Rectal smooth muscle tissue (tissue), 1 donor: ENCODE results near the gene THAP4.

Experiments
- H3K27ac ChIP-seq: one replicate; pipeline ENCODE4 v1.7.0; 2013; ENCODE audit warnings: low read depth, low read length, inconsistent platforms
- H3K27me3 ChIP-seq: one replicate; pipeline ENCODE4 v1.7.0; 2013; ENCODE audit warnings: low read length; ENCODE audit not compliant: control insufficient read depth, insufficient read depth
- H3K36me3 ChIP-seq: one replicate; pipeline ENCODE4 v1.7.0; 2013; ENCODE audit warnings: low read length; ENCODE audit not compliant: control insufficient read depth, insufficient read depth
- H3K4me1 ChIP-seq: one replicate; pipeline ENCODE4 v1.7.0; 2013; ENCODE audit warnings: low read length; ENCODE audit not compliant: control insufficient read depth, insufficient read depth
- H3K4me3 ChIP-seq: one replicate; pipeline ENCODE4 v1.7.0; 2013; ENCODE audit warnings: low read length
- H3K9ac ChIP-seq: one replicate; pipeline ENCODE4 v1.7.0; 2013; ENCODE audit warnings: low read length

Gene THAP4

DNA sequence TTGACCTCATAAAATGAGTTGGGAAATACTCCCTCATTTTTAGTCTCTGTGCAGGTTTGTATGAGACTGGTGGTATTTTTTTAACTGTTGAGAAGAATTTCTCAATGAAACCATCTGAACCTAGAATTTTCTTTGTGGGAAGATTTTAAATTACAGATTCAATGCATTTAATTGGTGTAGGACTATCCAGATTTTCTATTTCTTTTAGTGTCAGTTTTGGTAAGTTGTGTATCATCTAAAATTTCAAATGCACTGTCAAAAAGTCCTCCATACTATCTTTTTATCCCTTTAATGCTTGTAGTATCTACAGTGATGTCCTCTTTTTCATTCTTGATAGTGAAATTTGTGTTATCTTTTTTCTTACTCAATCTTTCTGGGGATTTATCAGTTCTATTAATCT, 80.2 kb downstream of the THAP4 start:
- Histone ChIP-seq H3K4me3 (no peak overlapping the region), H3K27me3 (peaks cover 2% of the 10 kb centered on the region), H3K36me3 (no peaks in the 10 kb centered on the region), H3K4me1 (peaks cover 11% of the 10 kb centered on the region), H3K9ac (no peak overlapping the region), H3K27ac (no peak overlapping the region)

DNA sequence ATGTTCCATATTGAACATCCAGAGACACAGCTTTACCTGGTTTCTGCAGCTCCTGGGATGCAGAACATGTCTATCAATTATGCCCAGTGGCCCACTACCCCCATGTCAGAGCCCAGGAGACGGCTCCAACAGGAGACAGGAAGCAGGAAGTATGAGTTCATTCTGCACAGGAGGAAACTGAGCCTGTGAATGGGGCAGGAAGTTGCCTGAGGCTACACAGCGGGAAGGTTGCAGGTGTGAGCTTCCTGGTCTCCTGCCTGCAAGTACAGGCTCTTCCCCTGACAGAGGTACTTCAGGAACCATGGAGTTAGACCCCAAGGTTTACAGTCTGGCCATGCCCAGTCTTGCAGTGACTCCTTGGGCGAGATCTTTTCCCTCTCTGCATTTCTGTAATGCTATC, 81.2 kb downstream of the THAP4 start:
- no peaks in the 10 kb centered on the region for H3K36me3 ChIP-seq
- peaks cover 2% of the 10 kb centered on the region for H3K27me3 ChIP-seq
- no peak overlapping the region for H3K4me3 ChIP-seq
- no peak overlapping the region for H3K27ac ChIP-seq
- peaks cover 7% of the 10 kb centered on the region for H3K4me1 ChIP-seq
- no peak overlapping the region for H3K9ac ChIP-seq

DNA sequence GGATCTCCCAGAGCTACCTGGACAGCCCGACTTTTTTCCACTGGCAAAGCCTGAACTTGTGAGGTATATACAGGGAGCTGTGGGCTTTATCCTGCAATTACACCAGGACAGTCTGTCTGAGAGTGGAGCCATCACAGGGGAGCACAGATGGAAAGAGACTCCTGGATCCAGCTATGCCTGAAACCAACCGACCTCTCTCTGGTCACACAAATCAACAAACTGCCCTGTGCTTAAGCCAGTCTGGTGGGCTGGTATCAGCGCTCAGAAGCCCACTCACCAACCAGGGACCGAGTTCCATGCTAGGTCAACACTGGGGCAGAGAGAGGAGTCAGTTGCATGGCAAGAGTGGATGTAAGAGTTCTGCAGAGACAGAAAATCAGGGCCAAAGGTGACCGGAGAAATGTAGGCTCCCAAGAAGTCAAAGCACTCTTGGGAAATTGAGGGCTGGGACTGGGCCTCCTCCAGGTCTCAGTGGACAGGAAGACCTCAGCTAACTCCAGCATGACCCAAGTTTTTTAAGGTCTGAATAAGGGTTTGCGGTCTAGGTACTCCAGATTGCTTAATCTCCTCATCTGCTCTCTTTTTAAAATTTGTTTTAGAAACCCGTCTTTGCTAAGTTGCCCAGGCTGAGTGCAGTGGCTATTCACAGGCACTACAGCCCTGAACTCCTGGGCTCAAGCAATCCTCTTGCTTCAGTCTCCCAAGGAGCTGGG, 82.2 kb downstream of the THAP4 start:
- Histone ChIP-seq H3K27ac (no peak overlapping the region), H3K36me3 (no peaks in the 10 kb centered on the region), H3K4me1 (peaks cover 2% of the 10 kb centered on the region), H3K9ac (no peak overlapping the region), H3K4me3 (no peak overlapping the region), H3K27me3 (peaks cover 2% of the 10 kb centered on the region)

DNA sequence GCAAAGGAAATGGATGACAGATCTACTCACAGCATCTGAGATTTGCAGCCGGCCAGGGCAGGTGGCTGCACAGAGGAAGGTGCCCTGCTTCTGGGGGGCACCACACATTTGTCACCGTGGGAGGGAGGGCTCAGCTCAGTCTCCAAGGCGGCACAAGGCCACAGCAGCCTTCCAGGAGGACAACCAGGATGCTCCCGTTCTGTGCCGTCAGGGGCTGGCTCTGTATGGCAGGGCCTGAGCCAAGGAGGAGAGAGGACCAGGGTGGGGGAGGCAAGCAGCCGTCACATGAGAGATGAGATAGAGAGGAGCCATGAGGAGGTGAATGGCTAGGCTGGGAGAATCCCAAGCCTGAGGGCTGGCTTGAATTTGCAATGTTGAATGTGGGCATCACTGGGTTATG, 83.0 kb downstream of the THAP4 start:
- H3K4me3 ChIP-seq = no peak overlapping the region
- no peak overlapping the region for H3K27ac ChIP-seq
- H3K9ac ChIP-seq = no peak overlapping the region
- H3K27me3 ChIP-seq = peaks cover 2% of the 10 kb centered on the region
- H3K36me3 ChIP-seq = no peaks in the 10 kb centered on the region
- H3K4me1 ChIP-seq = peaks cover 2% of the 10 kb centered on the region

DNA sequence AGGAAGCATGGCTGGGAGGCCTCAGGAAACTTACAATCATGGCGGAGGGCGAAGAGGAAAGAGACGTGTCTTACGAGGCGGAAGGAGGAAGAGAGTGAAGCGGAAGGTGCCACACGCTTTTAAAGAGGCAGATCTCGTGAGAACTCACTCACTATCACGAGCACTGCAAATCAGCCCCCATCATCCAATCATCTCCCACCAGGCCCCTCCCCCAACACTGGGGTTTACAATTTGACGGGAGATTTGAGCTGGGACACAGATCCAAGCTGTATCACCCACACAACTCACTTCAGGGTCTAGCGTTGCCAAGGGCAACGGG, 83.5 kb downstream of the THAP4 start:
- peaks cover 2% of the 10 kb centered on the region for H3K27me3 ChIP-seq
- H3K4me1 ChIP-seq = peaks cover 2% of the 10 kb centered on the region
- no peaks in the 10 kb centered on the region for H3K36me3 ChIP-seq
- H3K4me3 ChIP-seq = no peak overlapping the region
- H3K27ac ChIP-seq = no peak overlapping the region
- H3K9ac ChIP-seq = no peak overlapping the region

DNA sequence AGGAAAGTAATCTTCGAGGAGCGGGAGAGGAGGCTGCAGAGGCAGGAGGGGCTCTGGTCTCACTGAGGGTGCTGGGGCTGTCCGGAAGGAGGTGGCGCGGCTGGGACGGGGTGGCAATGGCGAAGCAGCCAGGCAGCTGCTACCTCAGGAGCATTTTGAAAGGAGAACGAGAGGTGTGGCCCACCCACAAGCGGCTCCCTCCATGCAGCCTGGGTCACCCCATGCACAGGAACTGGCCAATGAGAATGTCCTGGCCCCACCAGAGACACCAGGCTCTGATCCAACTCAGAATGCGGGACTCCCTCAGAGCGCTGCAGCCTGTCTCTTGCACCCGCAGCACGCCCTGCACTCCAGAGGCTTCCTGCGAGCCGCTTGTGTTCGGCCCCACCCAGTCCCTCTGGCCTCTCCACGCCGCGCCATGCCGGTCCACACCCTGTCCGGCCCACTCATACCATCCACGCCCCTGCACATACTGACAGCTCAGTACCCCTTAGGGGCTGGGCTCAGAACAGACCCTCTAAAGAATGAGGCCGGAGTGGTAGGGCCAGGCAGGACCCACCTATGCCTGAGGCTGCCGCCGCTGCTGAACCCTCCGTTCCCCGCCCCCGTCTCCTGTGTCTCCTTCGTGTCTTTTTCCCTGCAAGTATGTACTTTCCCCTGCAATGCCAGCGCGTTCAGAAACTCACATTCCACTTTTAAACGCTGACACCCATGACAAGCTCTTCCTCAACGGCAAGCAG, 84.8 kb downstream of the THAP4 start:
- Histone ChIP-seq H3K4me1 (peaks cover 2% of the 10 kb centered on the region), H3K27ac (no peak overlapping the region), H3K9ac (no peak overlapping the region), H3K4me3 (no peak overlapping the region), H3K27me3 (peaks cover 2% of the 10 kb centered on the region), H3K36me3 (no peaks in the 10 kb centered on the region)

DNA sequence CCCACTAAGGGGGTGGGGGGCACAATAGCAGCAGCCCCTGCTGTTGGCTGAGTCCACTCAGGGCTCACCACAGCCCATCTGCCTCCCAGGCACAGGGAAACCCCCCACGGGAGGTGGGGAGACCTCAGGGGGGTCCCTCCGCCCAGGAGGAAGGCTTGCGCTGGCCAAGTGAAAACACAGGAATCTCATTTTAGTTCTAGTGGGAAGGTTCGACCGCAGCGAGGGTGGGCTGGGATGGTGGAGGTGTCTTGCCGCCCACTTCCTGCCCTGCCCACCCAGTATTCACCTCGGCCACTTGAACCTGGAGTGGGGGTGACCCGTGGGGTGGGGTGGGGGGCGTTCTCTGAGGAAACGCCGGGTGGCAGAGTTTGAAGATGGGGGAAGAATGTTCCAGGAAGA, 85.4 kb downstream of the THAP4 start:
- H3K36me3 ChIP-seq = no peaks in the 10 kb centered on the region
- no peak overlapping the region for H3K4me3 ChIP-seq
- H3K27ac ChIP-seq = no peak overlapping the region
- peaks cover 2% of the 10 kb centered on the region for H3K27me3 ChIP-seq
- H3K9ac ChIP-seq = no peak overlapping the region
- H3K4me1 ChIP-seq = peaks cover 2% of the 10 kb centered on the region

DNA sequence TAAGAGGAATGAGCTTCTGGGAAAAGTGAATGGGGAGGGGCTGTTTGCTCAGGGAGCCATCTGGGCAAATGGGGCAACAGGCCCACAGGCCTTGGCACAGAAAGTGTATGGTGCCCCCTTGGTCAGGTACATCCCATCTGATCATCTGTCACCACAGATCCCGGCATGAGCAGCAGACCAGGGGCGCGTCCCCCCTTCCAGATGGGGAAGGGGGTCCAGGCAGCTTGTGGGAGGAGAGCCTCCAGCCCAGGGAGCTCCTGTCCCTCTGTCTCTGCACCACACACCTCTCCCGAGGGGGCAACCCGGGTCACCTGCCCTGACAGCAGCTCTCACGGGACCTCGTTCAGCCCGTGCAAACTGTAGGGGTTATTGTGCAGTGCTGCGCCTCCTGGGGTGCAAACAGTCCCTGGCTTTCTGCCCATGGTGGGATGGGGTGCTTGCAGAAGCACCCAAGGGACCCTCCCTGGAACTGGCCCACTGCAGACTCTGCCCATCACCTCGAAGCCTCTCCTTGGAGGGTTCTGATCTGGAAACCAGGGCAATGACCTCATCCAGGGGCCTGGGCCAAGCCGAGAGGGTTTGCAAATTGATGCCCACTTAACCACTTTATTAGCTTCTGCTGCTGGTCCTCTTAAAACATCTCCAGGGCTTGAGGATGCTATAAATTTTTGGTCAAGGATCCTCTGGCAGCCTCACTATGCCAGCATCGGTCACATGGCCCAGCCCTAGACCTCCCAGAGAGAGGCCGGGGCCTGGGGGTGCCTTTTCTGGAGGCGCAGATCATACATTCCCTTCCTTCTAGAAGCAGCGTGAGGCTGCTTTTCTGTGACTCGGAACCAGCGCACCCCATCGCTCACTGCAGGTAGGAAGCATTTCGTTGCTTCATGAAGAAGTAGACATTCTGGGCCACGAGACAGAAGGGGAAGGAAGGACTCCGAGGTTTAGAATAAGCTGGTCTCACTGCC, 86.1 kb downstream of the THAP4 start:
- no peak overlapping the region for H3K9ac ChIP-seq
- H3K27me3 ChIP-seq = peaks cover 2% of the 10 kb centered on the region
- H3K36me3 ChIP-seq = no peaks in the 10 kb centered on the region
- no peak overlapping the region for H3K4me3 ChIP-seq
- peaks cover 2% of the 10 kb centered on the region for H3K4me1 ChIP-seq
- H3K27ac ChIP-seq = no peak overlapping the region

DNA sequence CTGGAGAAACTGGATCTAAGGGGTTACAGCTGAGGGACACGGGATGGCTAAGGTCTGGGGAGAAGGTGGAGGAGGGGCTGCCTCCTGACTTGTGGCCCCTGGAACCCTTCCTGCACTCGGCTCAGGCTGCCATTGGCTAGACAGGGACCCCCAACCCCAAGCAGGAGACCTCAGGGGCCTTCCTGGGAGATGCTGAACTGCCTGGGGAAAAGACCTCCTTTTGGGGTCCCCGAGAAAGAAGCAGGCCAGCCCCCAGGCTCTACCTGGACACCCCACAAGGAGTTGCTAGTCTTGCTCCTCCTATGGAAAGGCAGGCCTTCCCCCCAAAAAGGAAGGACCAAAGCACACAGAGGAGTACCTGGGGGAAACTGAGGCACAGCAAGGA, 88.5 kb downstream of the THAP4 start:
- no peak overlapping the region for H3K27ac ChIP-seq
- H3K27me3 ChIP-seq = peaks cover 5% of the 10 kb centered on the region
- H3K4me3 ChIP-seq = no peak overlapping the region
- no peaks in the 10 kb centered on the region for H3K36me3 ChIP-seq
- peaks cover 2% of the 10 kb centered on the region for H3K4me1 ChIP-seq
- H3K9ac ChIP-seq = no peak overlapping the region

DNA sequence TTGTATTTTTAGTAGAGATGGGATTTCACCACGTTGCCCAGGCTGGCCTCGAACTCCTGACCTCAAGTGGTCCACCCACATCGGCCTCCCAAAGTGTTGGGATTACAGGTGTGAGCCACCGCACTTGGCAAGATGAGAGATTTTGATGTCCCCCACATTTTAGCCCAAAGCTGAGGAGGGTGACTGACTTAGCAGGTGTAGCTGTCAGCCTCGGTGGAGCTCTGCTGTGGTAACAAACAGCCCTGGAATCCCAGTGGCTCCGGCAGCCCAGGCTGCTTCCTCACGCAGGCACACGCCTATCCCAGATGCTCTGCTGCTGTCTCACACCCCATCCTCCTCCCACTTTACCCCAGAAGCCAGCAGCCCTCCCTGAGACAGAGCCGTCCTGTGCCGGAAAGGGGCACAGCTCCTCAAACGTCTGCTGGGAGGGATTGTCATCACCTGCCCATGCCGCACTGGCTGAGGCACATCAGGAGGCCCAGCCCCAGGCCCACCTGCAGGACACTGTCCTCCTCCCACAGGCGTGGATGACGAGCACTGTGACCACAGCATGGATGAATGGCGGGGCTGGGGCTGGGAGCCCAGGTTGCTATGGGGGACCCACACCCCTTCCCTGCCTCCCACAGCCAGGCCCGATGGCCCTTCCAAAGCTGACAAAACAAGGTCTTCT, 89.0 kb downstream of the THAP4 start:
- Histone ChIP-seq H3K27me3 (peaks cover 7% of the 10 kb centered on the region), H3K36me3 (no peaks in the 10 kb centered on the region), H3K4me1 (peaks cover 2% of the 10 kb centered on the region), H3K9ac (no peak overlapping the region), H3K27ac (no peak overlapping the region), H3K4me3 (no peak overlapping the region)

DNA sequence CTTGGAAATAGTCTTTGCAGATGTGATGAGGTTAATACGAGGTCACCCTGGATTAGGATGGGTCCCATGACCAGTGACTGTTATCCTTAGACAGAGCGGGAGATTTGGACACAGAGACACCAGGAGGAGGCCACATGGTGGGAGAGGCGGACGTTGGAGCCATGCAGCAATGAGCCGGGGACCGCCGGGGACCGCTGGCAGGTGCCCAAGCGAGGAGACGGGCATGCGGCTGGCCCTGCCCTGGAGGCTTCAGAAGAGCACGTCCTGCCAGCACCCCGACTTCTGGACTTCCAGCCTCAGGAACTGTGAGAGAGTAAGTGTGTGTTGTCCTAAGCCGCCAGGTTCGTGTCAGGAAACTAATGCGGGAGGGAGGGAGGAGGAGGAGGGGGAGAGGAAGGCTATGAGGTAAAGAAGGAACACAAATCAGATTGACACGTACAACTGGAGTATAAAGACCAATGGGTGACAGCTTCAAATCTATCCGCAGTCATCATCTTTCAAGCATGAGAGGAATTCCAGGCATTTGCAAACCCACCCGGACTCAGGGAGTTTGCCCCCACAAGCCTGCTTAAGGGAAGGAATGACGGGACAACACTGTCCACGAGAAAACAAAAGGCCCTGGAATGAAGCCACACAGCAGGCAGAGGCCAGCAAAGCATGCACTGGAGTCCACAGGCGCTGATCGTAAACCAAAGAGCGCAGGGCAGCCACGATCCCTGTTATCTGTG, 90.0 kb downstream of the THAP4 start:
- Histone ChIP-seq H3K27ac (no peak overlapping the region), H3K27me3 (peaks cover 7% of the 10 kb centered on the region), H3K4me3 (no peak overlapping the region), H3K9ac (no peak overlapping the region), H3K36me3 (no peaks in the 10 kb centered on the region), H3K4me1 (peaks cover 2% of the 10 kb centered on the region)
